ENCODE data around the gene ZNF354C. TPM values are rescaled to one million over a fixed set of nuclear protein-coding genes. Genes with fewer than 3 reads are reported as not detected.

ZNF354C gene
- total and polyA plus RNA-seq, 2 experiments from 2014 or later, result 0.28 to 3.4 TPM

DNA sequence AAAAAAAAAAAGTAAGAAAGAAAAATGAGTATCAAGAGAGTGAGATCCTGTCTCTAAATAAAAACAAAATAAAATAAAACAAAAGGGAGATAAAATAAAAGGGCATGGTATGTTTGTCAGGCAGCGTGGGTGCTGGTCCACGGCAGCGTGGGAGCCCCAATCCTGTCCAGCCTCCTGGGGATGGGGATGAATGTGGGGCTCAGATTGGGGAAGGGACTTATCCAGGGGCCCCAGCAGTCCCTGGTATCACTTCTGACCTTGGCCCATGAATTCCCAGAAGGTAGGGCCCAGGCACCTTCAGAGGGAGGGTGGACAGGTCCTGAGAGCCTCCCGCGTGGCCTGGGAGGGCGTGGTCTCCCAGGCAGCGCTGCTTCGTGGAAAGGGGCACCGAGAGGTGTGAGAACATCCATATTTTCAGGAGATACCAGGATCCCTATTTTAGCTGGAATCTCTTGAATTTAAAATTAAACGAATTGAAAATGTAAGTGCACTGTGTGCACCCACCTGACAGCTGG lies 71.2 kb downstream of the ZNF354C start:
- no peak overlapping the region for H3K4me3 ChIP-seq
- H3K36me3 ChIP-seq, result no peaks in the 10 kb centered on the region
- TF ChIP-seq, protein P1, sequence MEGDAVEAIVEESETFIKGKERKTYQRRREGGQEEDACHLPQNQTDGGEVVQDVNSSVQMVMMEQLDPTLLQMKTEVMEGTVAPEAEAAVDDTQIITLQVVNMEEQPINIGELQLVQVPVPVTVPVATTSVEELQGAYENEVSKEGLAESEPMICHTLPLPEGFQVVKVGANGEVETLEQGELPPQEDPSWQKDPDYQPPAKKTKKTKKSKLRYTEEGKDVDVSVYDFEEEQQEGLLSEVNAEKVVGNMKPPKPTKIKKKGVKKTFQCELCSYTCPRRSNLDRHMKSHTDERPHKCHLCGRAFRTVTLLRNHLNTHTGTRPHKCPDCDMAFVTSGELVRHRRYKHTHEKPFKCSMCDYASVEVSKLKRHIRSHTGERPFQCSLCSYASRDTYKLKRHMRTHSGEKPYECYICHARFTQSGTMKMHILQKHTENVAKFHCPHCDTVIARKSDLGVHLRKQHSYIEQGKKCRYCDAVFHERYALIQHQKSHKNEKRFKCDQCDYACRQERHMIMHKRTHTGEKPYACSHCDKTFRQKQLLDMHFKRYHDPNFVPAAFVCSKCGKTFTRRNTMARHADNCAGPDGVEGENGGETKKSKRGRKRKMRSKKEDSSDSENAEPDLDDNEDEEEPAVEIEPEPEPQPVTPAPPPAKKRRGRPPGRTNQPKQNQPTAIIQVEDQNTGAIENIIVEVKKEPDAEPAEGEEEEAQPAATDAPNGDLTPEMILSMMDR (IDR thresholded peaks at IDR 0.05; ENCODE audit: low read depth, low read length), result no peak
- no peak overlapping the region for H3K27ac ChIP-seq
- H3K4me1 ChIP-seq (ENCODE audit: low read depth), result no peaks in the 10 kb centered on the region
- H3K9me3 ChIP-seq (ENCODE audit: low read depth), result no peaks in the 10 kb centered on the region
- no peaks in the 10 kb centered on the region for H3K27me3 ChIP-seq
- DNase-seq (ENCODE audit: low read depth in 1 of 2, low spot score in 1 of 2), result no peak

DNA sequence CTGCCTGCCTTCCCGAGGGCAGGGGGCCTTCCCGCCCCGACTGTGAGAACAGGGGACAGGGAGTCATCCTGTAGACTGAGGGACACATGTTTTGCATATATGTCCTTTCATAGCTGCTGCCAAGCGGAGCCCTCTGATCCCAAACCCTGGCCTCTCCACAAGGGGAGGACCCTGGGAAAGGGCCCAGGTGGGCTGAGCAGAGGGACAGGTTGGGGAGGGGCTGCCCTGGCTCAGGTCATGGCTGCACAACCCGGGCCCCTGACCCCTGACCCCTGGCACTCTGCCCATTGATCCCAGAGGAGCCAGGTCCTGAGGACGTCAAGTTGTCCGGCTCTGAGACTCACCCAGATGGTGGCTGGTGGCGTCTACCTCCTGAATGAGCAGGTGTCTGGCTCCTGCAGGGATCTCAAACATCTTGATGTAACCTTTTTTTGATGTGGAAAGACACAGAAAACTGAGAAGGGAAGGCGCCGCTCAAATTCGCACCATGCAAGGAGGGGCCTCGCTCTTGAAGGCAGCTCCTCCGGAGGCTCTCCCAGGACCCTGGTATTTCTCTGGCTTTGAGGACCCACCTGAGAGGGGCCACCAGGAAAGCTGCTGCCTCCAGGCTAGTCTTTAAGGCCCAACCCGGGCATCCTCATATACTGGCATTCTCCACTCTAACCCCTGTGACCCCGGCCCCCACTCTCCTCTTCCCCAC lies 71.9 kb downstream of the ZNF354C start:
- Histone ChIP-seq H3K27ac (no peak overlapping the region), H3K36me3 (no peaks in the 10 kb centered on the region), H3K9me3 (ENCODE audit: low read depth) (no peaks in the 10 kb centered on the region), H3K4me1 (ENCODE audit: low read depth) (no peaks in the 10 kb centered on the region), H3K4me3 (no peak overlapping the region), H3K27me3 (no peaks in the 10 kb centered on the region)
- no peak for DNase-seq (ENCODE audit: low read depth in 1 of 2, low spot score in 1 of 2)
- TF ChIP-seq, protein P1 (IDR thresholded peaks at IDR 0.05; ENCODE audit: low read depth, low read length), result no peak

DNA sequence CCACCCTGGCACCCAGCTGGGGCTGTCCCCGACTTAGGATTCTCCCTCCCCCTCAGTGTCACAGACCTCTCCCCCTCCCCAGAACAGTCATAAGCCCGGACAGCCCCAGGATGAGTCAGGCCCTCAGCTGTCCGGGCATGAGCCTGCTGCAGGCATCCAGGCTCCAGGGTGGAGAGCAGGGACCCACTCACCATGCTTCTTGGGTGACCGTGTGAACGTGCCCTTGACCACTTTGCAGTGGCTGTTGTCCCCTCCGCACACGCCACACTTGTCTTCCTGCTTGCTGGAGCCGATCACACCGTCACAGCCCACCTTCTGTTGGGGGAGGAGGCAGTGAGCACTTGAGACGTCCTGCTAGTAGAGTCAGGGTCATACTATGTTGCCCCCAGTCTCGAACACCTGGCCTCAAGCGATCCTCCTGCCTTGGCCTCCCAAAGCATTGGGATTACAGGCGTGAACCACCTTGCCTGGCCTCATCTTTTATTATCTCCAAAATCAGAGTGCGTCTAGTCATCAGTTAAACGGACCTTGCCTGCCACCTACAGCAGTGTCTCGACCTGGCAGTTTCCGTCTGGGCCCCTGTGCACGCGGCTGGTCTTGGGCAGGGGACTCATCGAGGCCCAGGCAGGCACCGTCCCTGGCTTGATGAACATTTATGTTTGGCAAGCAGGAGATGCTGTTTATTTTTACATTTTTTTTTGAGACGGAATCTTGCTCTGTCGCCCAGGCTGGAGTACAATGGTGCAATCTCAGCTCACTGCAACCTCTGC lies 72.6 kb downstream of the ZNF354C start:
- TF ChIP-seq, protein P1 (IDR thresholded peaks at IDR 0.05; ENCODE audit: low read depth, low read length), result no peak

More for the DNA sequence above, 72.6 kb downstream of the ZNF354C start:
- Histone ChIP-seq H3K36me3 (no peaks in the 10 kb centered on the region), H3K27me3 (no peaks in the 10 kb centered on the region), H3K9me3 (ENCODE audit: low read depth) (no peaks in the 10 kb centered on the region), H3K4me1 (ENCODE audit: low read depth) (no peaks in the 10 kb centered on the region), H3K4me3 (no peak overlapping the region), H3K27ac (no peak overlapping the region)
- DNase-seq (ENCODE audit: low read depth in 1 of 2, low spot score in 1 of 2), result no peak

Other genes with a start within 250 kb of the ZNF354C start
- 10.4 and 22.0 TPM in 2 replicates for gene ZNF354B, start 200.4 kb upstream of the ZNF354C start, total RNA-seq
- gene ZNF354B, start 200.4 kb upstream of the ZNF354C start, polyA plus RNA-seq, result 11.4 and 20.5 TPM in 2 replicates
- 0.70 and 2.0 TPM in 2 replicates for gene ZFP2, start 164.5 kb upstream of the ZNF354C start, total RNA-seq
- gene ZFP2, start 164.5 kb upstream of the ZNF354C start, polyA plus RNA-seq, result 2.0 and 3.8 TPM in 2 replicates
- 0.92 TPM in 1 of 2 replicates, not detected in the other for gene ZNF454, start 119.2 kb upstream of the ZNF354C start, total RNA-seq
- gene ZNF454, start 119.2 kb upstream of the ZNF354C start, polyA plus RNA-seq, result 0.35 and 1.5 TPM in 2 replicates
- gene GRM6, start 65.1 kb upstream of the ZNF354C start, total RNA-seq, result not detected in 2 replicates
- gene GRM6, start 65.1 kb upstream of the ZNF354C start, polyA plus RNA-seq, result not detected in 2 replicates
- 9.4 and 12.0 TPM in 2 replicates for gene ZNF879, start 36.6 kb upstream of the ZNF354C start, total RNA-seq
- gene ZNF879, start 36.6 kb upstream of the ZNF354C start, polyA plus RNA-seq, result 5.4 and 7.7 TPM in 2 replicates

Measured in cardiac muscle cell (in vitro differentiated cells and primary cell).